Chondrocyte (in vitro differentiated cells): ENCODE data around the gene KIF21A. TPM values are rescaled to one million over a fixed set of nuclear protein-coding genes. Genes with fewer than 3 reads are reported as not detected.

ENCODE experiments used
- DNase-seq: peaks from one replicate; pipeline ENCODE4 v3.0.0; 2021; ENCODE audit warnings: mixed read lengths, low spot score
- H3K27ac Mint-ChIP-seq: one replicate; pipeline ENCODE4 v1.8.0; 2021; ENCODE audit warnings: mild to moderate bottlenecking, moderate library complexity, mixed read lengths; ENCODE audit not compliant: unreplicated experiment
- H3K27me3 Mint-ChIP-seq: 2 replicates; pipeline ENCODE4 v1.8.0; 2021; ENCODE audit warnings: low read depth, mixed read lengths
- H3K36me3 Mint-ChIP-seq: 2 replicates; pipeline ENCODE4 v1.8.0; 2021; ENCODE audit warnings: low read depth, mixed read lengths
- H3K4me1 Mint-ChIP-seq: 2 replicates; pipeline ENCODE4 v1.8.0; 2021; ENCODE audit warnings: low read depth, mild to moderate bottlenecking, mixed read lengths
- H3K4me3 Mint-ChIP-seq: one replicate; pipeline ENCODE4 v1.8.0; 2021; ENCODE audit warnings: mild to moderate bottlenecking, moderate library complexity, mixed read lengths; ENCODE audit not compliant: unreplicated experiment
- H3K9me3 Mint-ChIP-seq: 2 replicates; pipeline ENCODE4 v1.8.0; 2021; ENCODE audit warnings: low read depth, mixed read lengths
- total RNA-seq: library from RNA; stranded (reverse); gene quantifications from 3 replicates; pipeline ENCODE4 v1.2.1, GENCODE V29; 2021
- TF ChIP-seq, protein P1 (sequence below): fragments of 200-600 bp; sonication (generic); IDR thresholded peaks from 2 replicates; pipeline ENCODE4 v1.5.0; 2021; ENCODE audit warnings: antibody characterized with exemption, mild to moderate bottlenecking, moderate library complexity

KIF21A gene
- total RNA-seq, 1 donor from 2014 or later: 9.4 TPM

- Mint-ChIP-seq H3K4me3 (no peak overlapping the region), H3K27ac (no peak overlapping the region), H3K4me1 (no peaks in the 10 kb centered on the region), H3K36me3 (peaks cover 6% of the 10 kb centered on the region), H3K27me3 (no peaks in the 10 kb centered on the region), H3K9me3 (no peaks in the 10 kb centered on the region)
- TF ChIP-seq, protein P1, sequence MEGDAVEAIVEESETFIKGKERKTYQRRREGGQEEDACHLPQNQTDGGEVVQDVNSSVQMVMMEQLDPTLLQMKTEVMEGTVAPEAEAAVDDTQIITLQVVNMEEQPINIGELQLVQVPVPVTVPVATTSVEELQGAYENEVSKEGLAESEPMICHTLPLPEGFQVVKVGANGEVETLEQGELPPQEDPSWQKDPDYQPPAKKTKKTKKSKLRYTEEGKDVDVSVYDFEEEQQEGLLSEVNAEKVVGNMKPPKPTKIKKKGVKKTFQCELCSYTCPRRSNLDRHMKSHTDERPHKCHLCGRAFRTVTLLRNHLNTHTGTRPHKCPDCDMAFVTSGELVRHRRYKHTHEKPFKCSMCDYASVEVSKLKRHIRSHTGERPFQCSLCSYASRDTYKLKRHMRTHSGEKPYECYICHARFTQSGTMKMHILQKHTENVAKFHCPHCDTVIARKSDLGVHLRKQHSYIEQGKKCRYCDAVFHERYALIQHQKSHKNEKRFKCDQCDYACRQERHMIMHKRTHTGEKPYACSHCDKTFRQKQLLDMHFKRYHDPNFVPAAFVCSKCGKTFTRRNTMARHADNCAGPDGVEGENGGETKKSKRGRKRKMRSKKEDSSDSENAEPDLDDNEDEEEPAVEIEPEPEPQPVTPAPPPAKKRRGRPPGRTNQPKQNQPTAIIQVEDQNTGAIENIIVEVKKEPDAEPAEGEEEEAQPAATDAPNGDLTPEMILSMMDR: no peak
- no peak for DNase-seq
Observed at GRCh38 chr12:39341761-39342160, 101.2 kb downstream of the KIF21A start.

GRCh38 chr12:39341179-39341578 lies 101.7 kb downstream of the KIF21A start:
- H3K4me1 Mint-ChIP-seq: no peaks in the 10 kb centered on the region
- no peak overlapping the region for H3K27ac Mint-ChIP-seq
- no peaks in the 10 kb centered on the region for H3K27me3 Mint-ChIP-seq
- DNase-seq: no peak
- TF ChIP-seq, protein P1: no peak
- no peaks in the 10 kb centered on the region for H3K9me3 Mint-ChIP-seq
- H3K36me3 Mint-ChIP-seq: peaks cover 6% of the 10 kb centered on the region
- no peak overlapping the region for H3K4me3 Mint-ChIP-seq

DNA sequence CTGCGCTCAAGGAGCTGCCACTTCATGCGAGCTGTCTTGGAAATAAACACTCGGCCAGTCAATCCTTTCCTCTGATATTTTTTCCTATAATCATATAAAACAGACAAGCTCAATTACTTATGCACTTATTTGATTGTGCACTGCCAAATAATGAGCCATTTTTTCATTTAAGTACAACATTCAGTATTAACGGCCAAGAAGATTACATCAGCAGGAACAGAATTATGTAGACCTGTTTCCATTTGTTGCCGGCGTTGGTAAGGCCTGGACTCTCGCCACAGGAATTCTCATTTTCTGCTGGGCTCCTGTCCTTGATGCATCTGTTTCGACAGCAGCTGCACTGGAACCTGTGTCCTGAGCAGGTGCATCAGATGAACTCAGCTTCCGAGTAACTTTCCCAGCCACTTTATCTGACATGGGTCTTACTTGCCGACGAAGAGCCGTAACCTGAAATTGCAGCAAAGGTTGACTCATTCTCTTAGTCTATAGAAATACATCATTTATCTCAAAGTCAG lies 110.2 kb downstream of the KIF21A start:
- Mint-ChIP-seq H3K4me1 (peaks cover 9% of the 10 kb centered on the region), H3K27me3 (no peaks in the 10 kb centered on the region), H3K4me3 (no peak overlapping the region), H3K36me3 (peaks cover 10% of the 10 kb centered on the region), H3K27ac (no peak overlapping the region), H3K9me3 (no peaks in the 10 kb centered on the region)
- no peak for DNase-seq
- TF ChIP-seq, protein P1: no peak

DNA sequence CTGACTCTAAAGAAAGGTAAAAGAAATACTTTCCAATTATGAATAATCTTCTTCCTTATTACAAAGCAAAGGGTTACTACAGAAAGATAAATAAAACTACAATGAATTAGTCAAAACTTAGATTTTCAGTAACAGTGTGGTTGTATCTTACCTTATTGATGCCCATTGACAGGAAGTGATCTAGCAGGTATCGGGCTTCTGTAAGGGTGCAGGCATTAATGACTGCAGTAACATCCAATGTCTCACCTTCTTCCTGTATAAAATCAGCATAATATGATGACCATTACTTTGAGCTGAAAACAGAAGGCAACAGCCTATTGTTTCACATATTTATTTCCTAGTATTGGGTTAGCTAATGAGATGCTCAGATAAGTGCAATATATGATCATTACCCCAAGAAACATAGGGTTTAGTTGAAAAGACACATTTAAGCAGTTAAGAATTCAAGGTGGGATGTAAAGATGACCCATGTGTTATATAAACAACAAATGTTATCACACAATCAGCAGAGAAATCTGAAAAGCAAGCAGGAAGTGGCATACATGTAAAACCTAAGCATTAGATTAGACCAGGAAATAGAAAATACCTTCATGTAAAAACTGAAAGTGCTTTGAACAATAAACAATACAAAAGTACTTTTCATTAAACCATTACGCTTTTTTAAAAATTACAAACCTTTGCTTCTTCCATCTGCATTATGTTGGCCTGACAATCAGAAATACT lies 111.2 kb downstream of the KIF21A start:
- Mint-ChIP-seq H3K4me1 (peaks cover 9% of the 10 kb centered on the region), H3K4me3 (no peak overlapping the region), H3K27me3 (no peaks in the 10 kb centered on the region), H3K36me3 (peaks cover 10% of the 10 kb centered on the region), H3K27ac (no peak overlapping the region), H3K9me3 (no peaks in the 10 kb centered on the region)
- DNase-seq: no peak
- TF ChIP-seq, protein P1: no peak

DNA sequence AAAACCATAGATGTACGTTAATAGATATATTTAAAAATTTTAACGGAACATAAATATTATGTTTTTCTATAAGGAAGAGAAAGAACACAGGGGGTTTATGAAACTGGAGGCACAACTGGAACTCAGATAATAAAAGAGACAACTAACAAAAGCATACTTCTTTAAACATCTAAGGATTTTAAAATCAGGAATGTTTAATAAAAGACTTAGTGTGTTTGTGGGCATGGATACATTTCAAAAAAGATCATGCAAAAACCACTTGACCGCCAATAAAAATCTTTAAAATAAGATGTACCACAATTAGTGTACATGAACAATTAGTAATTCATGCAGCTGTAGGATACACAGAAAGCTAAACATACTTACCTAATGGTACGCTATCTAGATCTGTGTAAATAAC lies 113.0 kb downstream of the KIF21A start:
- TF ChIP-seq, protein P1: no peak
- no peak for DNase-seq
- Mint-ChIP-seq H3K4me1 (peaks cover 9% of the 10 kb centered on the region), H3K9me3 (no peaks in the 10 kb centered on the region), H3K27ac (no peak overlapping the region), H3K36me3 (peaks cover 10% of the 10 kb centered on the region), H3K4me3 (no peak overlapping the region), H3K27me3 (no peaks in the 10 kb centered on the region)
